ENCODE results near the gene CSMD2. TPM values are rescaled to one million over a fixed set of nuclear protein-coding genes. Genes with fewer than 3 reads are reported as not detected.

The CSMD2 gene
- total RNA-seq (ENCODE audit: unreplicated experiment) = 0.27 TPM
- long read RNA-seq = 0 reads

DNA sequence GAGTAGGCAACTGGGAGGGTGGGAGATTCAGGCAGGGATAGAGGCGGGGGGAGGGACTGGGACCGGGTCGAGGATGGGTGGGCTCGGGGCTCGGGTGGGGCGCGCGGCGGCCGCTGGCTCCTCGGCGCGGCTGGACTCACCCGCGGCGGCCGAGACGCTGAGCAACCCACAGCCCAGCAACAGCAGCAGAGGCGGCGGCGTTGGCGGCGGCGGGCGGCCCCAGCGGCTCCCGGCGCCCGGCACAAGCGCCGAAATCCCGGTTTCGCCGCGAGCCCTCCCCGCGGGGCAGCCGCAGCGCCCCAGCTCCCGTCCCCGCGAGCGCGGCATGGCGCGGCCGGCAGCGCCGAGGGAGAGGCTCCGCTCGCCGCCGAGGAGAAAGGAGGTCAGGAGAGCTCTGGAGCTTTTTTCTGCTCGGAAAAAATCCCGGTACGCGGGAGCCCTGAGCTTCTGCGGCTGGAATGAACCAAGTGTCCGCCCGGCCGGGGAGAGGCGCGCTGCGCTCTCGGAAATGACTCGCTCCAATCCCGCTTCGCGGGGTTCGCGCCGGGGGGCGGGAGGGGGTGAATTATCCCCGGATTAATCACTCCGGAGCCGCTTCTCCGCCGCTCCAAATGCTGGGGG lies at the start of gene CSMD2:
TSS of gene CSMD2 (minus strand) at position 460 of the 621 bp plus-strand sequence. CDS start at position 327, 133 bp downstream.
- H3K9me3 Mint-ChIP-seq (ENCODE audit: unreplicated experiment) = no peaks in the 10 kb centered on the region
- peaks cover 4% of the 10 kb centered on the region for H3K36me3 Mint-ChIP-seq (ENCODE audit: unreplicated experiment)
- DNase-seq = peak; percentile 77
- peaks cover 21% of the 10 kb centered on the region for H3K27me3 Mint-ChIP-seq (ENCODE audit: unreplicated experiment)
- no peak for TF ChIP-seq CTCF (IDR thresholded peaks at IDR 0.05; ENCODE audit: partially characterized antibody, unreplicated experiment)
- peak within 1 kb of the TSS; percentile 95 for H3K4me3 Mint-ChIP-seq (ENCODE audit: unreplicated experiment)
- peaks cover 5% of the 10 kb centered on the region for H3K4me1 Mint-ChIP-seq (ENCODE audit: low read depth, unreplicated experiment)
- peak within 1 kb of the TSS; percentile 40 for H3K27ac Mint-ChIP-seq (ENCODE audit: unreplicated experiment)

- no peak for TF ChIP-seq CTCF (IDR thresholded peaks at IDR 0.05; ENCODE audit: partially characterized antibody, unreplicated experiment)
- H3K4me3 Mint-ChIP-seq (ENCODE audit: unreplicated experiment) = no peak overlapping the region
- H3K27me3 Mint-ChIP-seq (ENCODE audit: unreplicated experiment) = no peaks in the 10 kb centered on the region
- H3K4me1 Mint-ChIP-seq (ENCODE audit: low read depth, unreplicated experiment) = no peaks in the 10 kb centered on the region
- DNase-seq = no peak
- no peak overlapping the region for H3K27ac Mint-ChIP-seq (ENCODE audit: unreplicated experiment)
- no peaks in the 10 kb centered on the region for H3K36me3 Mint-ChIP-seq (ENCODE audit: unreplicated experiment)
- H3K9me3 Mint-ChIP-seq (ENCODE audit: unreplicated experiment) = no peaks in the 10 kb centered on the region
These were observed 48.9 kb upstream of the CSMD2 start for GRCh38 chr1:34213956-34214355.

- no peaks in the 10 kb centered on the region for H3K27me3 Mint-ChIP-seq (ENCODE audit: unreplicated experiment)
- H3K4me3 Mint-ChIP-seq (ENCODE audit: unreplicated experiment) = no peak overlapping the region
- no peaks in the 10 kb centered on the region for H3K36me3 Mint-ChIP-seq (ENCODE audit: unreplicated experiment)
- no peaks in the 10 kb centered on the region for H3K9me3 Mint-ChIP-seq (ENCODE audit: unreplicated experiment)
- no peaks in the 10 kb centered on the region for H3K4me1 Mint-ChIP-seq (ENCODE audit: low read depth, unreplicated experiment)
- no peak for DNase-seq
- H3K27ac Mint-ChIP-seq (ENCODE audit: unreplicated experiment) = no peak overlapping the region
- no peak for TF ChIP-seq CTCF (IDR thresholded peaks at IDR 0.05; ENCODE audit: partially characterized antibody, unreplicated experiment)
These were observed 47.6 kb upstream of the CSMD2 start for GRCh38 chr1:34212673-34213072.

GRCh38 chr1:34199927-34200326 lies 34.9 kb upstream of the CSMD2 start:
- Mint-ChIP-seq H3K27ac (ENCODE audit: unreplicated experiment) (no peak overlapping the region), H3K4me3 (ENCODE audit: unreplicated experiment) (no peak overlapping the region), H3K4me1 (ENCODE audit: low read depth, unreplicated experiment) (no peaks in the 10 kb centered on the region), H3K36me3 (ENCODE audit: unreplicated experiment) (no peaks in the 10 kb centered on the region), H3K9me3 (ENCODE audit: unreplicated experiment) (no peaks in the 10 kb centered on the region), H3K27me3 (ENCODE audit: unreplicated experiment) (peaks cover 3% of the 10 kb centered on the region)
- no peak for TF ChIP-seq CTCF (IDR thresholded peaks at IDR 0.05; ENCODE audit: partially characterized antibody, unreplicated experiment)
- no peak for DNase-seq

- H3K9me3 Mint-ChIP-seq (ENCODE audit: unreplicated experiment) = no peaks in the 10 kb centered on the region
- H3K27me3 Mint-ChIP-seq (ENCODE audit: unreplicated experiment) = peaks cover 12% of the 10 kb centered on the region
- H3K4me1 Mint-ChIP-seq (ENCODE audit: low read depth, unreplicated experiment) = no peaks in the 10 kb centered on the region
- no peak overlapping the region for H3K27ac Mint-ChIP-seq (ENCODE audit: unreplicated experiment)
- no peak overlapping the region for H3K4me3 Mint-ChIP-seq (ENCODE audit: unreplicated experiment)
- TF ChIP-seq CTCF (IDR thresholded peaks at IDR 0.05; ENCODE audit: partially characterized antibody, unreplicated experiment) = no peak
- no peak for DNase-seq
- H3K36me3 Mint-ChIP-seq (ENCODE audit: unreplicated experiment) = no peaks in the 10 kb centered on the region
These were observed 27.6 kb upstream of the CSMD2 start for GRCh38 chr1:34192621-34193020.

Measured in glutamatergic neuron (in vitro differentiated cells).